ENCODE data around the gene ABHD17B. TPM values are rescaled to one million over a fixed set of nuclear protein-coding genes. Genes with fewer than 3 reads are reported as not detected.
A peak's percentile ranks its signal among the peaks of the same experiment; 100 is the strongest.
"Not testable (repeated sequence)": the region's sequence is repeated elsewhere in the genome, so short reads cannot be mapped to it uniquely, and the experiment has no call there.

Gene ABHD17B
- total RNA-seq, 2 donors from 2014 or later, result 15.4 to 16.2 TPM

DNA sequence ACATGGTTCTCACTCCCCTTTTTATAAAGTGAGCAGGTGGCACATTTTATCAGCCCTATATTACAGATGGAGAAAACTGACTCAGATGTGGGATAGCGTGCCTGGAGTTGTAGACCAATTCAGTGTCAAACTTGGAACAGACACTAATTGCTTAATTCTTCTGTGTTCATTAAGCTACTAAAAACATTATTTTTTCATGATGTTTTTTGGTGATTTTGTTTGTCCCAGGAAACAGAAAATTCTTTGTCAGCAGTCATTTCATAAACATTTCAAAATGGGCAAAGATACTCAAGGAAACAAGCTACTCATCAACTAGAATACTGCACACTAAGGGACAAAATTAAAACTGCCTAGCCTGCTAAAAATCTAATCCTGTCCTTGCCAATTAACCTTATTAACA lies 2.2 kb downstream of the ABHD17B start:
- Mint-ChIP-seq H3K4me1 (ENCODE audit: low read depth) (peaks cover 47% of the 10 kb centered on the region), H3K4me3 (peak overlapping the region; percentile 92 to 100), H3K27ac (peak overlapping the region; percentile 80), H3K36me3 (ENCODE audit: insufficient read depth in 2 of 2) (peaks cover 4% of the 10 kb centered on the region in 2 donors), H3K9me3 (no peaks in the 10 kb centered on the region), H3K27me3 (ENCODE audit: low read depth) (no peaks in the 10 kb centered on the region)
- DNase-seq (no peak), ATAC-seq (replicated peaks in 1 of 2) (no peak)

DNA sequence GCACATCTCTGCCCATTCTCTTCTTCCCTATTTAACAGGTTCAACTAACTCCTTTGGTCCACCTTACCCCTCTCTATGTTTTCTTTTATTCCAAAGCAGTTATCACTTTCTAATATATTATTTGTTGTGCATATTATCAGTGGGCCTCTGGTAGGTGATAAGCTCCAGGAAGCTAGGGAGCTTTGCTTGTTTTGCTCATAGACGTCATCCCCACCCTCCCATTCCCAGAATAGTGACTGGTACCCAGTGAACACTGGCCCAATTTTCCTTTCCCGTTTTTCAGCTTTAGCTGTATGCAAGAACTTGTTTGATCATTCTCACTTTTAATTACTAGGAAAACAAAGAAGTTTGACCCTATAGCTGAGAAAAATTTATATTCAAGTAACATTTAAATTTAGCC lies 6.9 kb downstream of the ABHD17B start:
- no peak for DNase-seq
- Mint-ChIP-seq H3K9me3 (no peaks in the 10 kb centered on the region), H3K27ac (no peak overlapping the region), H3K4me1 (ENCODE audit: low read depth) (peaks cover 51% of the 10 kb centered on the region), H3K36me3 (ENCODE audit: insufficient read depth in 2 of 2) (peaks cover 0 to 4% of the 10 kb centered on the region in 2 donors), H3K27me3 (ENCODE audit: low read depth) (no peaks in the 10 kb centered on the region), H3K4me3 (no peak overlapping the region)
- ATAC-seq (replicated peaks in 1 of 2), result no peak

DNA sequence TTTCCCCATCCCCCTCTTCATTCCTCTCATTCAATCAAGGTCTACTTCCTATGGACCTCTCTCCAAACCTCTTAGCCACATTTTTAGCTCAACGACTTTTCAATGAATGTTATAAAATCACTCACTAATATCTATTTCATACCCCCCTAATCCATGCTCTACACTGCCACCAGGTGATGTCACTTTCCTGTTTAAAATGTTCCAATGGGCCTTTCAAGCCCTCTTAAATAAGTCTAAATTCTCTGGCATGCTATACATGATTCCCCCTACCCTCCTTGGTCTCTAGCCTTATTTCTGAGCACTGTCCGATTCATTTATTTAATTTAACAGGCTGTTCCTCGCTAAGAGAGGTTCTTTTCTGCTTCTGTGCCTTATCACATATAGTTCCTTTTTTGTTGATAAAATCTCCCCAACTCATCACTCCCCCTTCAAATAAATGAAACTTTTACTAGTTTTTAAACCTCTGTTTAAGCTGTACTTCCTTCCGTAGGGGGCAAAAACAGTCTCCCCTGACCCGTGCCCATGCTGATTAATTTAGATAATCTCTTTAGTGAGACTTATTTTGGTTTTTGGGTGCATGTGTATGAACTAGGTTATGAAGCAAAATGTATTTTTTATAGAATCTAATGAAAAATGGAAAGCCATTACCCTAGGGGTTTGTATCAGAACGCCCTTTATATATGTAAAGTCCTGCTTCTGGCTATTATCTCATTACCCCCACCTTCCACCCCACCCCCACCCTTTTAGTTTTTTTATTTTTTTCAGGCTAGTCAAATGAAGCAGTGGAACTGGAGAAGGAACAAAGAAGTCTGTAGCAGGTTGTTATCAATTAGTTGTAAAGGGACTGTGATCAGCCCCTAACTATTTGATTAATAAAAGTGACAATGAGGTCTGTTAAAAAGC lies 9.0 kb downstream of the ABHD17B start:
- H3K4me1 Mint-ChIP-seq (ENCODE audit: low read depth), result peaks cover 55% of the 10 kb centered on the region
- no peaks in the 10 kb centered on the region for H3K9me3 Mint-ChIP-seq
- peak overlapping the region; percentile 23 for H3K27ac Mint-ChIP-seq
- peak overlapping the region; percentile 30 to 49 for H3K4me3 Mint-ChIP-seq
- no peak for DNase-seq
- no peaks in the 10 kb centered on the region for H3K27me3 Mint-ChIP-seq (ENCODE audit: low read depth)
- ATAC-seq (replicated peaks in 1 of 2), result no peak
- peaks cover 1 to 6% of the 10 kb centered on the region in 2 donors for H3K36me3 Mint-ChIP-seq (ENCODE audit: insufficient read depth in 2 of 2)

DNA sequence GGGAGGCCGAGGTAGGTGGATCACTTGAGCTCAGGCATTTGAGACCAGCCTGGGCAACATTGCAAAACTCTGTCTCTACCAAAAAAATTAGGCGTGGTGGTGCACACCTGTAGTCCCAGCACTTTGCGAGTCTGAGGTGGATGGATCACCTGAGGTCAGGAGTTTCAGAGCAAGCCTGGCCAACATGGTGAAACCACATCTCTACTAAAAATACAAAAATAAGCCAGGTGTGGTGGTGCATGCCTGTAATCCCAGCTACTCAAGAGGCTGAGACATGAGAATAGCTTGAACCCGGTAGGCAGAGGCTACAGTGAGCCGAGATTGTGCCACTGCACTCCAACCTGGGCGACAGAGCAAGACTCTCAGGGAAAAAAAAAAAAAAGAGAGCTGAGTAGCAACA lies 12.2 kb downstream of the ABHD17B start:
- H3K27ac Mint-ChIP-seq, result peak overlapping the region; percentile 18
- H3K4me3 Mint-ChIP-seq; ATAC-seq (replicated peaks in 1 of 2); H3K36me3 Mint-ChIP-seq (ENCODE audit: insufficient read depth in 2 of 2); H3K27me3 Mint-ChIP-seq (ENCODE audit: low read depth); H3K9me3 Mint-ChIP-seq; DNase-seq: not testable (repeated sequence)
- H3K4me1 Mint-ChIP-seq (ENCODE audit: low read depth), result peaks cover 79% of the 10 kb centered on the region

DNA sequence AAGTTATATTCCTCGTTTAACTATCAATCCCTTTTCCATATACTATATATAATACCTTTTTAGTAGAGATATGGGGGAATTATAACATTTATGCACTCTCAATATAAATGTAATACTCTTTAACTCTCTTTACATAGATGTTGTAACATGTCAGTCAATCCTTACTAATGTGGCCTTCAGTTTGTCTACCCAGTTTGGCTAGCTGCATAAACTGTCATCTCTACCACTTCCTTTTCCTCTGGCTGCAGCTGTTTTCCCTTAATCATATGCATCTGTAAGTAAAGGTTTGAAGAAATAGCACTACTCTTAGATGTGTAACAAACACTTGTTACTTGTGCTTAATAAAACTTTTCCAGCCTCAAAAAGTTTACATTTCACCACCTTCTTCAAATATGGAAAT lies 13.4 kb downstream of the ABHD17B start:
- peaks cover 88% of the 10 kb centered on the region for H3K4me1 Mint-ChIP-seq (ENCODE audit: low read depth)
- peak overlapping the region; percentile 12 to 49 for H3K4me3 Mint-ChIP-seq
- peak overlapping the region; percentile 90 for H3K27ac Mint-ChIP-seq
- H3K36me3 Mint-ChIP-seq (ENCODE audit: insufficient read depth in 2 of 2), result peaks cover 1 to 6% of the 10 kb centered on the region in 2 donors
- no peaks in the 10 kb centered on the region for H3K27me3 Mint-ChIP-seq (ENCODE audit: low read depth)
- DNase-seq, result peak in 1 of 2 donors; percentile 10
- no peaks in the 10 kb centered on the region for H3K9me3 Mint-ChIP-seq
- peak; percentile 66 to 75 for ATAC-seq (replicated peaks in 1 of 2)

DNA sequence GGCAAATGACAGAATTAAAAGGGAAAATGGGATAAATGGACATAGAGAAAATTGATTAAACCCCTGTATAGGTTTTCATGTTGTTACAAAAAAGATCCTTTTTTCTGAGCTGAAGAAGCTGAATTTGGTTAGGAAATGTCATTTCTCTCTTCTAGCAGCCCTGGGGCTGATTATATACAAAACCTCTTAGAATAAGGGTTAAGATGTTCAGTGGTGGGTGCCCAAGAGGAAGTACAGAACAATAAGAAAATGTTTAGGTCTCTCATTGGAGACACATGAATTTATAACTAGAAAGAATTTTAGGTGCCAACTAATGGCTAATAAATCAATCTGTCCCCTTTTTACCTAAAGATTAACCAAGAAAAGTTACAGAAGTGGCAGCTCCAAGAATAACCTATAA lies 14.2 kb downstream of the ABHD17B start:
- Mint-ChIP-seq H3K27ac (no peak overlapping the region), H3K36me3 (ENCODE audit: insufficient read depth in 2 of 2) (peaks cover 1 to 5% of the 10 kb centered on the region in 2 donors), H3K4me1 (ENCODE audit: low read depth) (peaks cover 80% of the 10 kb centered on the region), H3K27me3 (ENCODE audit: low read depth) (no peaks in the 10 kb centered on the region), H3K9me3 (no peaks in the 10 kb centered on the region), H3K4me3 (peak overlapping the region; percentile 34 to 47)
- DNase-seq (no peak), ATAC-seq (replicated peaks in 1 of 2) (no peak)

DNA sequence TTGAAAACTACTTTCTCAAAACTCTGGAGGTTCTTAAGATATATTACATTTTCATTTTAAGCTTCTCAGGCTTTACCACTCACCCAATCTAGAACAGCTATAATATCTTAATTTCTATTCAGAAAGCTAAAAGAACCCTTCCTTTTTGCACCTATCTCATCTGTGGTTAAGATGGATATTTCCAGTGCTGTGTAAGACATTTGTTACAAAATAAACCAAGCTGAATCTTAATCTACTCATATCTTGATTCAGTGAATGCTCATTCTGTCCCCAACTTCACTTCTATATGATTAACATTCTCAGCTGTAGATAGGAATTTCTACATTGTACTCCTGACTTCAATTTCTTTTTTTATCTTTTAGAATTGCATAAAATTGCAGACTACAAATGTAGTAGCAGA lies 15.0 kb downstream of the ABHD17B start:
- peaks cover 1 to 5% of the 10 kb centered on the region in 2 donors for H3K36me3 Mint-ChIP-seq (ENCODE audit: insufficient read depth in 2 of 2)
- ATAC-seq (replicated peaks in 1 of 2) (peak; percentile 66 to 74), DNase-seq (no peak)
- H3K27ac Mint-ChIP-seq, result peak overlapping the region; percentile 76
- H3K4me3 Mint-ChIP-seq, result peak overlapping the region in 1 of 2 donors; percentile 15
- no peaks in the 10 kb centered on the region for H3K27me3 Mint-ChIP-seq (ENCODE audit: low read depth)
- H3K9me3 Mint-ChIP-seq, result no peaks in the 10 kb centered on the region
- H3K4me1 Mint-ChIP-seq (ENCODE audit: low read depth), result peaks cover 76% of the 10 kb centered on the region

DNA sequence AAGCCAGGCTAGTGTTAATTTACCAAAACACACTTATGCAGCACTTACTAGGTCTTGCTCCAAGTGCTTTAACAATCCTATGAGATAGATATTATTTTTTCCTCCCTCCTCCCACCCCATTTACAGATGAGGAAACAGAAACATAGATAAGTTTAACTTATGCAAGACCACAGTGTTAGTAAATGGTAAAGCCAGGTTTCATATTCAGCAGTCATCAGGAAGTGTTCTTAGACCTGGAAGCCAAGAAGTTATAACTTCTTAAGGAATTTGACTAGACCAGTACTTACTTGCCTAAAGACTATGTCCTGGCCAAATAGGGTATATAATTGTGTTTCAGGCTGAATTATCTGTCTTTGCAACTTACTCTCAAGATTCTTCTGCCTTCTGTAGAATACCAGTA lies 15.9 kb downstream of the ABHD17B start:
- ATAC-seq (replicated peaks in 1 of 2), result no peak
- Mint-ChIP-seq H3K27me3 (ENCODE audit: low read depth) (no peaks in the 10 kb centered on the region), H3K4me1 (ENCODE audit: low read depth) (peaks cover 68% of the 10 kb centered on the region), H3K36me3 (ENCODE audit: insufficient read depth in 2 of 2) (peaks cover 1 to 5% of the 10 kb centered on the region in 2 donors), H3K9me3 (no peaks in the 10 kb centered on the region), H3K4me3 (no peak overlapping the region), H3K27ac (peak overlapping the region; percentile 76)
- no peak for DNase-seq

DNA sequence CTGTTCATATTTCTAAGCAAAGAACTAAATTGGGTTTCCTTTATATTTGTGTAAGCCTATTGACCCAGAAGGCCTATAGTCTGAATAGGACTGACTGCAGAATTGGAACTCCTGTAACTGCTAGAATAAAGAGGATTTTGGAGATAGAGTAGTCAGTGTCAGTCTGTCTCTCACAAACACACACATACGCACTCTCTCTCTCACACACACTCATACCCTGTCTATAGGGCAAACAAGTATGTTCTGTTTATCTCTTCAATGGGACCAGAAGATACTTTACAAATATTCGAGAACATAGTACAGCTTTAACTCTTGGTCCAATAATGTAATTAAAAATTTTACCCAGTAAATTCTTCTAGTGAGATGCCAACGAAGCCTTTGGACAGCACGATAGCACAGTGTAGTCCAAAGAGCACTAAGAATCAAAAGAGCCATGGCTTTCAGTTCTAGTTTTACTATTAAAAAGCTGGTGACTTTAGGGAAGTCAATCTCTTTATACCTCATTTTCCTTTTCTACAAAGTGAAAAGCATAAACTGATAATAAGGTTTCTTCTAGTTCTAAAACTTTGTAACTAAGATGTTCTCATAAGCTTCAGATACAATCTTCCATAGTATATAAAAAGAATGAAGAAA lies 19.3 kb downstream of the ABHD17B start:
- Mint-ChIP-seq H3K27me3 (ENCODE audit: low read depth) (no peaks in the 10 kb centered on the region), H3K27ac (no peak overlapping the region), H3K36me3 (ENCODE audit: insufficient read depth in 2 of 2) (peaks cover 0 to 2% of the 10 kb centered on the region in 2 donors), H3K9me3 (no peaks in the 10 kb centered on the region), H3K4me3 (no peak overlapping the region), H3K4me1 (ENCODE audit: low read depth) (peaks cover 60% of the 10 kb centered on the region)
- DNase-seq (no peak), ATAC-seq (replicated peaks in 1 of 2) (no peak)

DNA sequence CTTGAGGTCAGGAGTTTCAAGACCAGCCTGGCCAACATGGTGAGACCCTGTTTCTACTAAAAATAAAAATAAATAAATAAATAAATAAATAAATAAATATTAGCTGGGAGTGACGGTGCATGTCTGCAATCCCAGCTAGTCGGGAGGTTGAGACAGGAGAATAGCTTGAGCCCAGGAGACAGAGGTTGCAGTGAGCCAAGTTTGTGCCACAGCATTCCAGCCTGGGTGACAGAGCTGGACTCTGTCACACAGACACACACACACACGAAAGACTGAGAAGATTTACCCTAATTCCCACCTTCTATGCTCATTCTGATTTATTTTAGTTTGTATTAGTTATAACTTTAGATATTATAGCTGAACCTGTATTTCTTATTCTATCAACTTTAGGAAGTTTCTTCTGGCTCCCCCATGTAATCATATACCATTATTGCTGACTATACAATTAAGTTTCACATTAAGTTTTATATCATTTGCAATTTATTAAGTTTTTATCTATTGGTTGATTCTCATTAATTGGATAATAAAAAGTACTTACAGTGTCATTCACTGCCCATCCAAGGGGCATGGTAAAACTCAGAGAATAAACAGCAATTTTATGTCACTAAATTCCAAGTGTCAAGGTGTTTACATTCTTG lies 20.8 kb downstream of the ABHD17B start:
- Mint-ChIP-seq H3K27me3 (ENCODE audit: low read depth) (no peaks in the 10 kb centered on the region), H3K4me1 (ENCODE audit: low read depth) (peaks cover 58% of the 10 kb centered on the region), H3K27ac (no peak overlapping the region), H3K36me3 (ENCODE audit: insufficient read depth in 2 of 2) (peaks cover 0 to 7% of the 10 kb centered on the region in 2 donors), H3K4me3 (no peak overlapping the region), H3K9me3 (no peaks in the 10 kb centered on the region)
- ATAC-seq (replicated peaks in 1 of 2), result no peak
- no peak for DNase-seq

DNA sequence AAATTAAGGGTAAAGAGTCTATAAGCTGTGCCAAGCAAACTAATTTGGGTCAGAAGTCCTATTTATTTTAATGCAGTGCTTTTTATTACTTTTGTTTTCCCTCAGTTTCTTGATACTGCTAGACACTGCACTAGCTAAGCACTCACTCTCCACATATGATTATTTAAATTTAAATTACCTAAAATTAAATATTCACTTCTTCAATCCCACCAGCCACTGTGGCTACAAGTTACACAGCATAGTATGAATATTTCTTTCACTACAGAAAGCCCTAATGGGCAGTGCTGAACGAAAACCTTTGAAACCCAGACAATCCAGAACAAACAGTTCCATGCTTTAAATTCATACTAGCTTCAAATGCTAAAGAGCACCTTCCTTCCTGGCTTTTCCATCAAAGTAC lies 23.6 kb downstream of the ABHD17B start:
- DNase-seq (no peak), ATAC-seq (replicated peaks in 1 of 2) (no peak)
- peak overlapping the region; percentile 9 for H3K27ac Mint-ChIP-seq
- H3K4me3 Mint-ChIP-seq, result peak overlapping the region; percentile 28 to 59
- H3K27me3 Mint-ChIP-seq (ENCODE audit: low read depth), result no peaks in the 10 kb centered on the region
- peaks cover 42% of the 10 kb centered on the region for H3K4me1 Mint-ChIP-seq (ENCODE audit: low read depth)
- H3K9me3 Mint-ChIP-seq, result peaks cover 3 to 5% of the 10 kb centered on the region in 2 donors
- peaks cover 12 to 28% of the 10 kb centered on the region in 2 donors for H3K36me3 Mint-ChIP-seq (ENCODE audit: insufficient read depth in 2 of 2)

DNA sequence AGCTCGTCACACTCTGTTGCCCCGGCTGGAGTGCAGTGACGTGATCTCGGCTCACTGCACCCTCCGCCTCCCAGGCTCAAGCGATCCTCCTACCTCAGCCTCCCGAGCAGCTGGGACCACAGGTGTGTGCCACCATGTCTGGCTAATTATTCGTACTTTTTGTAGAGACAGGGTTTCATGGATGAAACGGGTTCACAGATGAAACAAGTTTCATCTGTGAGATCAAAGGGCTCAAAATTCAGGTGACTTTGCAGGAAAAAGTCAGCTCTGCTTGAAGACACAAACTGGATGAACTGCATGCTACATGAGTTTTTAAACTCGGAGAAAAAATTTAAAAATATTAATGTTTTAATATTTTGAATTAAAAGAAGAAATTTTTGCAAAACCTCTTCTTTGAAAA lies 24.5 kb downstream of the ABHD17B start:
- peak in 1 of 2 donors; percentile 4 for ATAC-seq (replicated peaks in 1 of 2)
- no peak for DNase-seq
- no peaks in the 10 kb centered on the region for H3K27me3 Mint-ChIP-seq (ENCODE audit: low read depth)
- H3K36me3 Mint-ChIP-seq (ENCODE audit: insufficient read depth in 2 of 2), result peaks cover 12 to 33% of the 10 kb centered on the region in 2 donors
- H3K27ac Mint-ChIP-seq, result no peak overlapping the region
- peak overlapping the region in 1 of 2 donors; percentile 38 for H3K4me3 Mint-ChIP-seq
- peaks cover 5 to 8% of the 10 kb centered on the region in 2 donors for H3K9me3 Mint-ChIP-seq
- peaks cover 41% of the 10 kb centered on the region for H3K4me1 Mint-ChIP-seq (ENCODE audit: low read depth)

DNA sequence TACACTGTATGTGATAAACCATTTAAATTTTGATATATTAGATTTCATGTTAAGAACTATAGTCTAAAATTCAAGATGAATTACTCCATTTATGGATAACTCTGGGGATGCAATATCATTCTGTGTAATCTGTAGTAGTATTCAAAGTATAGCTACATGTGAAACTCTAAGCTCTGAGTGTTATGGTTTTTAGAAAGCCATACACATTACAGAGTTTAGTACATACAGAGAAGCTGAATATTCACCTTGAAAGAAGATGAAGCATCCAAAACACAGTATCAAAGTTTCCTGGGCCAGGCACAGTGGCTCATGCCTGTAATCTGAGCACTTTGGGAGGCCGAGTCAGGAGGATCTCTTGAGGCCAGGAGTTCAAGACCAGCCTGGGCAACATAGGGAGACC lies 25.0 kb downstream of the ABHD17B start:
- H3K27ac Mint-ChIP-seq, result peak overlapping the region; percentile 11
- H3K4me1 Mint-ChIP-seq (ENCODE audit: low read depth), result peaks cover 38% of the 10 kb centered on the region
- H3K27me3 Mint-ChIP-seq (ENCODE audit: low read depth), result no peaks in the 10 kb centered on the region
- peak; percentile 92 to 94 for ATAC-seq (replicated peaks in 1 of 2)
- DNase-seq, result peak; percentile 32 to 33
- peaks cover 5 to 9% of the 10 kb centered on the region in 2 donors for H3K9me3 Mint-ChIP-seq
- peaks cover 14 to 38% of the 10 kb centered on the region in 2 donors for H3K36me3 Mint-ChIP-seq (ENCODE audit: insufficient read depth in 2 of 2)
- peak overlapping the region; percentile 37 to 38 for H3K4me3 Mint-ChIP-seq

Data from activated T-cell treated with anti-CD3 and anti-CD28 coated beads, Interleukin-2, amount 50 U/mL, for 72 hours (primary cell).